Fibroblast of lung (primary cell): ENCODE data around the gene GRID1.

ENCODE experiments used
- EZH2 ChIP-seq: IDR thresholded peaks from 2 replicates; pipeline ENCODE4 v1.5.1; 2012; ENCODE audit warnings: low read length, control low read depth, mild to moderate bottlenecking; ENCODE audit errors: missing control alignments
- TF ChIP-seq, protein P1 (sequence below), 2 donors: IDR thresholded peaks in 1 of 2; conservative IDR thresholded peaks in 1 of 2; 1 replicate in 1 of 2; 2 replicates in 1 of 2; pipeline ENCODE4 v1.5.1; 2011 to 2012; ENCODE audit warnings: low read length in 2 of 2, control low read depth in 1 of 2, inconsistent platforms in 1 of 2, low read depth in 1 of 2, mild to moderate bottlenecking in 1 of 2

DNA sequence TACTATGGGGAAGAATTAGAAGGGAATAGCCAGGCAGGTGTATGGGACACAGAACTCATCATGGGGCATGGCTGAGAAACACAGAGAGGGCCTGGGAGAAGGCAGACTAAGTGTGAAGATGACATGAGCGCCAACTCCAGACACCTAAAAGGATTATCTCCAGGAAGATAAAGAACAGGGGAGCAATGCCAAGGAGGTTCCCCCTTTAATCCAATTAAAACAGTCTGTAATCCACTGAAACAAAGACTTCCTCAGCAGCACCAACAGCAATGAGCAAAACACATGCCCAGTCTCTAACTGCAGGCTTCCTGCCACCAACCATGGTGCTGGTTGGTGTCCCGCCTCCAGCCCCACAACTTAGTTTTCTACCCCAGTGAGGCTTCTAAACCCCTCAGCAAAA lies 108.9 kb downstream of the GRID1 start:
- TF ChIP-seq, protein P1, sequence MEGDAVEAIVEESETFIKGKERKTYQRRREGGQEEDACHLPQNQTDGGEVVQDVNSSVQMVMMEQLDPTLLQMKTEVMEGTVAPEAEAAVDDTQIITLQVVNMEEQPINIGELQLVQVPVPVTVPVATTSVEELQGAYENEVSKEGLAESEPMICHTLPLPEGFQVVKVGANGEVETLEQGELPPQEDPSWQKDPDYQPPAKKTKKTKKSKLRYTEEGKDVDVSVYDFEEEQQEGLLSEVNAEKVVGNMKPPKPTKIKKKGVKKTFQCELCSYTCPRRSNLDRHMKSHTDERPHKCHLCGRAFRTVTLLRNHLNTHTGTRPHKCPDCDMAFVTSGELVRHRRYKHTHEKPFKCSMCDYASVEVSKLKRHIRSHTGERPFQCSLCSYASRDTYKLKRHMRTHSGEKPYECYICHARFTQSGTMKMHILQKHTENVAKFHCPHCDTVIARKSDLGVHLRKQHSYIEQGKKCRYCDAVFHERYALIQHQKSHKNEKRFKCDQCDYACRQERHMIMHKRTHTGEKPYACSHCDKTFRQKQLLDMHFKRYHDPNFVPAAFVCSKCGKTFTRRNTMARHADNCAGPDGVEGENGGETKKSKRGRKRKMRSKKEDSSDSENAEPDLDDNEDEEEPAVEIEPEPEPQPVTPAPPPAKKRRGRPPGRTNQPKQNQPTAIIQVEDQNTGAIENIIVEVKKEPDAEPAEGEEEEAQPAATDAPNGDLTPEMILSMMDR (conservative IDR thresholded peaks at IDR 0.05 in 1 of 2, IDR thresholded peaks at IDR 0.05 in 1 of 2; ENCODE audit: low read depth in 1 of 2, low read length in 2 of 2) = no peak
- TF ChIP-seq EZH2 = no peak
